CD4-positive, alpha-beta memory T cell (primary cell): ENCODE measurements around the gene RAG1. TPM values are rescaled to one million over a fixed set of nuclear protein-coding genes. Genes with fewer than 3 reads are reported as not detected.

ENCODE experiments used
- CTCF ChIA-PET: fragments of 350-600 bp; sonication (Branson Sonifier 250); formaldehyde crosslinking; loops from one replicate; lab custom pipeline; 2021; ENCODE audit warnings: inconsistent platforms; ENCODE audit not compliant: partially characterized antibody; lab: Charles Lee
- POLR2A ChIA-PET: fragments of 350-600 bp; sonication (Branson Sonifier 250); formaldehyde crosslinking; loops from one replicate; lab custom pipeline; 2021; ENCODE audit not compliant: partially characterized antibody; lab: Charles Lee
- DNase-seq, 5 donors: peaks; one replicate each; pipeline versions ENCODE4 v3.0.0 to v3.0.0-alpha.2; 2020 to 2022; ENCODE audit warnings: mixed read lengths in 1 of 5
- H3K27ac ChIP-seq: one replicate; pipeline ENCODE4 v1.7.0; 2013; ENCODE audit warnings: low read depth, low read length
- H3K27me3 ChIP-seq: 2 replicates; pipeline ENCODE4 v1.7.0; 2013; ENCODE audit warnings: mild to moderate bottlenecking, low read length, moderate library complexity; ENCODE audit not compliant: insufficient read depth
- H3K36me3 ChIP-seq: 2 replicates; pipeline ENCODE4 v1.7.0; 2013; ENCODE audit warnings: mild to moderate bottlenecking, low read length, moderate library complexity; ENCODE audit not compliant: insufficient read depth
- H3K4me1 ChIP-seq: 2 replicates; pipeline ENCODE4 v1.7.0; 2013; ENCODE audit warnings: mild to moderate bottlenecking, low read length, moderate library complexity; ENCODE audit not compliant: insufficient read depth
- H3K4me3 ChIP-seq, 2 donors: one replicate each; pipeline ENCODE4 v1.7.0; 2013; ENCODE audit warnings: low read length in 2 of 2, mild to moderate bottlenecking in 1 of 2
- H3K9me3 ChIP-seq, 2 donors: one replicate each; pipeline ENCODE4 v1.7.0; 2013; ENCODE audit warnings: low read length in 2 of 2, control low read depth in 1 of 2; ENCODE audit not compliant: control insufficient read depth in 1 of 2
- H3K27ac Mint-ChIP-seq, 7 donors: one replicate each; pipeline ENCODE4 v1.8.0; 2020 to 2021; ENCODE audit warnings: mixed read lengths in 7 of 7, mild to moderate bottlenecking in 6 of 7, inconsistent platforms in 3 of 7, moderate library complexity in 3 of 7
- H3K27me3 Mint-ChIP-seq, 2 donors: one replicate each; pipeline ENCODE4 v1.8.0; 2020 to 2021; ENCODE audit warnings: mixed read lengths in 2 of 2
- H3K36me3 Mint-ChIP-seq, 2 donors: one replicate each; pipeline ENCODE4 v1.8.0; 2020 to 2021; ENCODE audit warnings: mixed read lengths in 2 of 2, inconsistent platforms in 1 of 2, mild to moderate bottlenecking in 1 of 2
- H3K4me1 Mint-ChIP-seq, 4 donors: one replicate each; pipeline ENCODE4 v1.8.0; 2020 to 2021; ENCODE audit warnings: mixed read lengths in 4 of 4, mild to moderate bottlenecking in 1 of 4
- H3K4me3 Mint-ChIP-seq, 8 donors: one replicate each; pipeline ENCODE4 v1.8.0; 2020 to 2021; ENCODE audit warnings: mixed read lengths in 8 of 8, mild to moderate bottlenecking in 7 of 8, moderate library complexity in 6 of 8, inconsistent platforms in 3 of 8
- H3K9me3 Mint-ChIP-seq, 8 donors: one replicate each; pipeline ENCODE4 v1.8.0; 2020 to 2021; ENCODE audit warnings: mixed read lengths in 8 of 8, mild to moderate bottlenecking in 5 of 8, inconsistent platforms in 3 of 8, moderate library complexity in 1 of 8
- intact Hi-C: fragments of 100-400 bp; cut with micrococcal nuclease; formaldehyde crosslinking; loops from one replicate; pipeline ENCODE4 v1.15.1; 2023
- polyA plus RNA-seq, 2 donors: library from polyadenylated mRNA; unstranded; fragments of 300-500 nt; fragmentation: Illumina TruSeq; gene quantifications; one replicate each; pipeline ENCODE4 v1.2.3, GENCODE V29; 2021
- total RNA-seq, 2 experiments: library from RNA; stranded (reverse); gene quantifications; one replicate each; pipeline ENCODE4 v1.2.3, GENCODE V29; 2021

Gene RAG1
- total and polyA plus RNA-seq, 4 experiments from 2014 or later: 0.38 to 1.0 (median 0.73) TPM; not detected in 1

DNA sequence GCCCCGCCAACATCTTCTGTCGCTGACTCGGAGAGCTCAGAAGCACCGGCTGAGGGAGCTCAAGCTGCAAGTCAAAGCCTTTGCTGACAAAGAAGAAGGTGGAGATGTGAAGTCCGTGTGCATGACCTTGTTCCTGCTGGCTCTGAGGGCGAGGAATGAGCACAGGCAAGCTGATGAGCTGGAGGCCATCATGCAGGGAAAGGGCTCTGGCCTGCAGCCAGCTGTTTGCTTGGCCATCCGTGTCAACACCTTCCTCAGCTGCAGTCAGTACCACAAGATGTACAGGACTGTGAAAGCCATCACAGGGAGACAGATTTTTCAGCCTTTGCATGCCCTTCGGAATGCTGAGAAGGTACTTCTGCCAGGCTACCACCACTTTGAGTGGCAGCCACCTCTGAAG, 6.7 kb downstream of the RAG1 start:
- Mint-ChIP-seq H3K4me3 (no peak overlapping the region), H3K36me3 (peaks cover 0 to 10% of the 10 kb centered on the region in 2 donors), H3K27me3 (peaks cover 21 to 24% of the 10 kb centered on the region in 2 donors), H3K4me1 (no peaks in the 10 kb centered on the region), H3K9me3 (no peaks in the 10 kb centered on the region), H3K27ac (no peak overlapping the region)
- Histone ChIP-seq H3K36me3 (no peaks in the 10 kb centered on the region), H3K4me3 (no peak overlapping the region), H3K4me1 (no peaks in the 10 kb centered on the region), H3K9me3 (no peaks in the 10 kb centered on the region), H3K27ac (no peak overlapping the region), H3K27me3 (no peaks in the 10 kb centered on the region)
- intact Hi-C loops: no loop called here
- ChIA-PET POLR2A (no interaction called here), CTCF (interaction anchor here (1.8 kb wide), 1 partner anchor 10 kb away, joined by 10 read pairs; no protein-coding TSS in a partner anchor)
- no peak for DNase-seq

DNA sequence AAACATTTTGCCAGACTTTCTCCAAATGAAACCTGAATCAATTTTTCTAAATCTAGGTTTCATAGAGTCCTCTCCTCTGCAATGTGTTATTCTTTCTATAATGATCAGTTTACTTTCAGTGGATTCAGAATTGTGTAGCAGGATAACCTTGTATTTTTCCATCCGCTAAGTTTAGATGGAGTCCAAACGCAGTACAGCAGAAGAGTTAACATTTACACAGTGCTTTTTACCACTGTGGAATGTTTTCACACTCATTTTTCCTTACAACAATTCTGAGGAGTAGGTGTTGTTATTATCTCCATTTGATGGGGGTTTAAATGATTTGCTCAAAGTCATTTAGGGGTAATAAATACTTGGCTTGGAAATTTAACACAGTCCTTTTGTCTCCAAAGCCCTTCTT, 9.6 kb downstream of the RAG1 start:
- intact Hi-C loops: no loop called here
- peaks cover 0 to 10% of the 10 kb centered on the region in 2 donors for H3K36me3 Mint-ChIP-seq
- H3K27ac Mint-ChIP-seq: no peak overlapping the region
- H3K27ac ChIP-seq: no peak overlapping the region
- no peak overlapping the region for H3K4me3 ChIP-seq
- no peaks in the 10 kb centered on the region for H3K36me3 ChIP-seq
- H3K27me3 ChIP-seq: no peaks in the 10 kb centered on the region
- no peak overlapping the region for H3K4me3 Mint-ChIP-seq
- H3K4me1 Mint-ChIP-seq: no peaks in the 10 kb centered on the region
- ChIA-PET CTCF (interaction anchor here (3.2 kb wide), 1 partner anchor 13 kb away, joined by 19 read pairs; no protein-coding TSS in a partner anchor), POLR2A (no interaction called here)
- no peaks in the 10 kb centered on the region for H3K9me3 ChIP-seq
- H3K9me3 Mint-ChIP-seq: peaks cover 0 to 11% (median 3%) of the 10 kb centered on the region in 8 donors
- H3K27me3 Mint-ChIP-seq: peaks cover 9 to 11% of the 10 kb centered on the region in 2 donors
- no peaks in the 10 kb centered on the region for H3K4me1 ChIP-seq
- DNase-seq: no peak

DNA sequence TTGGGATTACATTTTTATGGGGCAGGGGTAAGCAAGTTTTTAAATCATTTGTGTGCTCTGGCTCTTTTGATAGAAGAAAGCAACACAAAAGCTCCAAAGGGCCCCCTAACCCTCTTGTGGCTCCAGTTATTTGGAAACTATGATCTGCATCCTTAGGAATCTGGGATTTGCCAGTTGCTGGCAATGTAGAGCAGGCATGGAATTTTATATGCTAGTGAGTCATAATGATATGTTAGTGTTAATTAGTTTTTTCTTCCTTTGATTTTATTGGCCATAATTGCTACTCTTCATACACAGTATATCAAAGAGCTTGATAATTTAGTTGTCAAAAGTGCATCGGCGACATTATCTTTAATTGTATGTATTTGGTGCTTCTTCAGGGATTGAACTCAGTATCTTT, 10.1 kb downstream of the RAG1 start:
- POLR2A ChIA-PET: no interaction called here
- Mint-ChIP-seq H3K27ac (no peak overlapping the region), H3K27me3 (peaks cover 7 to 9% of the 10 kb centered on the region in 2 donors), H3K36me3 (peaks cover 0 to 10% of the 10 kb centered on the region in 2 donors), H3K4me3 (no peak overlapping the region), H3K4me1 (no peaks in the 10 kb centered on the region), H3K9me3 (peaks cover 0 to 11% (median 4%) of the 10 kb centered on the region in 8 donors)
- Histone ChIP-seq H3K4me3 (no peak overlapping the region), H3K4me1 (no peaks in the 10 kb centered on the region), H3K9me3 (no peaks in the 10 kb centered on the region), H3K27ac (no peak overlapping the region), H3K36me3 (no peaks in the 10 kb centered on the region), H3K27me3 (no peaks in the 10 kb centered on the region)
- CTCF ChIA-PET: interaction anchor here (3.2 kb wide), 1 partner anchor 14 kb away, joined by 19 read pairs; no protein-coding TSS in a partner anchor
- no peak for DNase-seq
- intact Hi-C loops: no loop called here

DNA sequence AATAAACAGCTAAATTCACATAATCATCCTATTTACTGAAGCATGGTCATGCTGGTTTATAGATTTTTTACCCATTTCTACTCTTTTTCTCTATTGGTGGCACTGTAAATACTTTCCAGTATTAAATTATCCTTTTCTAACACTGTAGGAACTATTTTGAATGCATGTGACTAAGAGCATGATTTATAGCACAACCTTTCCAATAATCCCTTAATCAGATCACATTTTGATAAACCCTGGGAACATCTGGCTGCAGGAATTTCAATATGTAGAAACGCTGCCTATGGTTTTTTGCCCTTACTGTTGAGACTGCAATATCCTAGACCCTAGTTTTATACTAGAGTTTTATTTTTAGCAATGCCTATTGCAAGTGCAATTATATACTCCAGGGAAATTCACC, 10.7 kb downstream of the RAG1 start:
- Histone ChIP-seq H3K27ac (no peak overlapping the region), H3K4me3 (no peak overlapping the region), H3K4me1 (no peaks in the 10 kb centered on the region), H3K36me3 (no peaks in the 10 kb centered on the region), H3K27me3 (no peaks in the 10 kb centered on the region), H3K9me3 (no peaks in the 10 kb centered on the region)
- no peaks in the 10 kb centered on the region for H3K4me1 Mint-ChIP-seq
- intact Hi-C loops: no loop called here
- no peak overlapping the region for H3K27ac Mint-ChIP-seq
- H3K9me3 Mint-ChIP-seq: peaks cover 0 to 11% (median 4%) of the 10 kb centered on the region in 8 donors
- no peak overlapping the region for H3K4me3 Mint-ChIP-seq
- H3K36me3 Mint-ChIP-seq: peaks cover 0 to 10% of the 10 kb centered on the region in 2 donors
- CTCF ChIA-PET: no interaction called here
- POLR2A ChIA-PET: no interaction called here
- no peak for DNase-seq
- H3K27me3 Mint-ChIP-seq: peaks cover 7 to 9% of the 10 kb centered on the region in 2 donors

DNA sequence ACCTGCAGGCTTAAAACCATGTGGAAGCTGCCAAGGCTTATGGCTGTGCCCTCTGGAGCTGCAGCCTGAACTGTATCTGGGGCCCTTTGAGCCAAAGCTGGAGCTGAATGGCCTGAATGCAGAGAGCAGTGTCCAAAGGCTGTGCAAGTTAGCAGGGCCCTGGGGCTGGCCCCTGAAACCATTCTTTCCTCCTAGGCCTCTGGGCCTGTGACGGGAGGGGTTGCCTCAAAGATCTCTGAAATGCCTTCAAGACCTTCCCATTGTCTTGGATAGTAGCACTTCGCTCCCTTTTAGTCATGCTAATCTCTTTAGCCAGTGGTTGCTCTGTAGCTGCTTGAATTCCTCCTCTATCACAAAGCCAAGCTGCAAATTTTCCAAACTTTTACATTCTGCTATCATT, 13.7 kb downstream of the RAG1 start:
- intact Hi-C loops: no loop called here
- no peak overlapping the region for H3K4me3 ChIP-seq

DNA sequence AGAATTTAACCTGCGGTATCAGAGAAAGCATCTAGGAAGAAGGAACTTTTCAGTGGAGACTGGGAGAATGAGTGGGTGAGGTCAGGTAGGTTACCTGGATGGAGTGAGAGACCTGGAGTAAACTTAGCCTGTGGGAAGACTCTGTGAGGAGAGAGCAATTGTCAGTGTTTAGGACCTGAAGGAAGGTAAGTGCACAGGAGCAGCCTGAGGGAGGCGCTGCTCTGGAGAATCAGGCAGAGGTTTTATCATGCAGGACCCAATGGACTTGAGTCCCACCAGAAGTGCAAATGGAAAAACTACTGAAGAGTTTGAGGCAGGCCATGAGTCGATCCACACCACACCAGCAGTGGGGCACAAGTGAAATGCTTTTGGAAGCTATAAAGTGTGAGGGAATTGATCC, 15.9 kb downstream of the RAG1 start:
- Mint-ChIP-seq H3K4me1 (no peaks in the 10 kb centered on the region), H3K27ac (no peak overlapping the region), H3K9me3 (peaks cover 0 to 11% (median 4%) of the 10 kb centered on the region in 8 donors), H3K4me3 (no peak overlapping the region), H3K27me3 (peaks cover 0 to 7% of the 10 kb centered on the region in 2 donors), H3K36me3 (peaks cover 0 to 3% of the 10 kb centered on the region in 2 donors)
- no peak overlapping the region for H3K4me3 ChIP-seq
- intact Hi-C loops: no loop called here
- no peaks in the 10 kb centered on the region for H3K27me3 ChIP-seq
- CTCF ChIA-PET: no interaction called here
- no peak for DNase-seq
- no peaks in the 10 kb centered on the region for H3K4me1 ChIP-seq
- POLR2A ChIA-PET: no interaction called here
- H3K27ac ChIP-seq: no peak overlapping the region
- H3K9me3 ChIP-seq: no peaks in the 10 kb centered on the region
- no peaks in the 10 kb centered on the region for H3K36me3 ChIP-seq

More for the DNA sequence above, 13.7 kb downstream of the RAG1 start:
- Mint-ChIP-seq H3K27me3 (peaks cover 2 to 7% of the 10 kb centered on the region in 2 donors), H3K27ac (no peak overlapping the region), H3K4me1 (no peaks in the 10 kb centered on the region), H3K4me3 (no peak overlapping the region), H3K36me3 (peaks cover 0 to 3% of the 10 kb centered on the region in 2 donors), H3K9me3 (peaks cover 0 to 11% (median 4%) of the 10 kb centered on the region in 8 donors)
- Histone ChIP-seq H3K36me3 (no peaks in the 10 kb centered on the region), H3K9me3 (no peaks in the 10 kb centered on the region), H3K27ac (no peak overlapping the region), H3K27me3 (no peaks in the 10 kb centered on the region), H3K4me1 (no peaks in the 10 kb centered on the region)
- CTCF ChIA-PET: no interaction called here
- POLR2A ChIA-PET: no interaction called here
- DNase-seq: no peak

DNA sequence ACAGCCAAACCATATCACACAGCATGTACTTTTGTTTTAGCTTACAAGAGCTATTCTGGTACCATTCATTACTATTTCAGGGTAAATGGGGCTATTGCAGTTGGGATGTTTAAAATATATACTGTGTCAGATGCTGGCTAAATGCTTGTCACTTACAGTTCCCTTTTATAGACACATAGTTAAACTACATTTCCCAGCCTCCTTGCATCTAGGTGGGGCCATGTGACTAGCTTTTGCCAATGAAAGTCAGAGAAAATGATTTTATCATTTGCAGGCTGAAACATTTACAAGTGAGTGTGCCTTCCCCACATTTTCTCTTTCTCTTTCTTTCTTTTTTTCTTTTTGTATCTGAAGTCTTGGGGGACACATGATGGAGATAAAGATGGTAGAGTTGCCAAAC, 18.7 kb downstream of the RAG1 start:
- no peaks in the 10 kb centered on the region for H3K4me1 ChIP-seq
- Mint-ChIP-seq H3K4me3 (no peak overlapping the region), H3K27me3 (peaks cover 3 to 9% of the 10 kb centered on the region in 2 donors), H3K4me1 (no peaks in the 10 kb centered on the region), H3K36me3 (no peaks in the 10 kb centered on the region), H3K27ac (no peak overlapping the region), H3K9me3 (peaks cover 0 to 8% (median 4%) of the 10 kb centered on the region in 8 donors)
- ChIA-PET POLR2A (no interaction called here), CTCF (interaction anchor here (0.9 to 1.5 kb wide), 2 partner anchors 13 to 161 kb away, joined by 3 to 5 read pairs; no protein-coding TSS in a partner anchor)
- intact Hi-C loops: no loop called here
- no peaks in the 10 kb centered on the region for H3K9me3 ChIP-seq
- H3K36me3 ChIP-seq: no peaks in the 10 kb centered on the region
- no peaks in the 10 kb centered on the region for H3K27me3 ChIP-seq
- no peak for DNase-seq
- no peak overlapping the region for H3K4me3 ChIP-seq
- H3K27ac ChIP-seq: no peak overlapping the region
